ENCODE results near the gene RAD51C.
"Not testable (repeated sequence)": the region's sequence is repeated elsewhere in the genome, so short reads cannot be mapped to it uniquely, and the experiment has no call there.

The RAD51C gene

DNA sequence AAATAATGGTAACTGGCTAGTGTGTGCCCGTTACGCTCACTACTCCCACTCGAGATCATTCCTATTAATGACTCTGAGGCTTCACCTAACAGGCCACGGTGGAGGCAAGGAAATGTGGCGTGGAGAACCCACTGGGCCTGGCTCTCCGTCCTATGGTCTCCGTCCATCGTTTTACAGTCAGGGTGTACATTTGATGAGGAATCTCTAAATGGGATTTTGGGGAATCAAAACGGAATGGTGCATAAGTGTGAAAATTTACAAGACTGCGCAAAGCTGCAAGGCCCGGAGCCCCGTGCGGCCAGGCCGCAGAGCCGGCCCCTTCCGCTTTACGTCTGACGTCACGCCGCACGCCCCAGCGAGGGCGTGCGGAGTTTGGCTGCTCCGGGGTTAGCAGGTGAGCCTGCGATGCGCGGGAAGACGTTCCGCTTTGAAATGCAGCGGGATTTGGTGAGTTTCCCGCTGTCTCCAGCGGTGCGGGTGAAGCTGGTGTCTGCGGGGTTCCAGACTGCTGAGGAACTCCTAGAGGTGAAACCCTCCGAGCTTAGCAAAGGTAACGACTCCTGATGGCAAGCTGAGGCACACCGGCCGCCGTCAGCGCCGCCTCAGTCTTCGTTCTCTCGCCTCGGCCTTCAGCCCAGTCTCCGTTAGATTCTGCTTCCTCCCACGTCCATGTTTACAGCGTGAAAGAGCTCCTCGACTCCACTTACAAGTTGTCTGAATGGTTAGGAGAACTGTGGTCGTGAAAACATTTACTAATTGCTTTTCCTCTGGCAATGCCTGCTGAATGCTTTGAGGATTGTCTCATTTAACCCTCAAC, at the start of gene RAD51C:
Gene RAD51C (plus strand): TSS at position 364 of the 817 bp plus-strand sequence. CDS start 42 bp downstream, at position 406.
- peak; percentile 92 for DNase-seq (ENCODE audit: low spot score)

GRCh38 chr17:58643147-58643546, 49.3 kb upstream of the RAD51C start:
- DNase-seq (ENCODE audit: low spot score) = peak; percentile 66

- DNase-seq (ENCODE audit: low spot score) = no peak
Observed at GRCh38 chr17:58648236-58648635, 44.2 kb upstream of the RAD51C start.

DNA sequence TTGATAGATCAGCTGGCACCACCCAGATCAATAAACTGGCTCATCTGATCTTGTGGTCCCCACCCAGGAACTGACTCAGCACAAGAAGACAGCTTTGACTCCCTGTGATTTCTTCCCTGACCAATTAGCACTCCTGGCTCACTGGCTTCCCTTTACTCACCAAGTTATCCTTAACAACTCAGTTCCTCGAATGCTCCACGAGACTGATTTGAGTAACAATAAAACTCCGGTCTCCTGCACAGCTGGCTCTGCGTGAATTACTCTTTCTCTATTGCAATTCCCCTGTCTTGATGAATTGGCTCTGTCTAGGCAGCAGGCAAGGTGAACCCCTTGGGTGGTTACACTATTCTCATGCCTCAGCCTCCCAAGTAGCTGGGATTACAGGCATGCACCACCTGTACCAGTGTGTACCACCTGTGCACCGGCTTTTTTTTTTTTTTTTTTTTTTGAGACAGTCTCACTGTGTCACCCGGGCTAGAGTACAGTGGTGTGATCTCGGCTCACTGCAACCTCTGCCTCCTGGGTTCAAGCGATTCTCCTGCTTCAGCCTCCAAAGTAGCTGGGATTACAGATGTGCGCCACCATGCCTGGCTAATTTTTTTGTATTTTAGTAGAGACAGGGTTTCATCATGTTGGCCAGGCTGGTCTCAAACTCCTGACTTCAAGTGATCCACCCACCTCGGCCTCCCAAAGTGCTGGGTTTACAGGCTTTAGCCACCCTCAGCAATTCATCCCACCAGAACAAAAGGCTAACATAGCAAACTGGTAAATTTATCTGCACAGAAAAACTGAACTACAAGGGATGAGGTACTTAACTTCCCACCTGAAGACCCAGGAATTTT, 34.2 kb upstream of the RAD51C start:
- DNase-seq (ENCODE audit: low spot score) = not testable (repeated sequence)

DNA sequence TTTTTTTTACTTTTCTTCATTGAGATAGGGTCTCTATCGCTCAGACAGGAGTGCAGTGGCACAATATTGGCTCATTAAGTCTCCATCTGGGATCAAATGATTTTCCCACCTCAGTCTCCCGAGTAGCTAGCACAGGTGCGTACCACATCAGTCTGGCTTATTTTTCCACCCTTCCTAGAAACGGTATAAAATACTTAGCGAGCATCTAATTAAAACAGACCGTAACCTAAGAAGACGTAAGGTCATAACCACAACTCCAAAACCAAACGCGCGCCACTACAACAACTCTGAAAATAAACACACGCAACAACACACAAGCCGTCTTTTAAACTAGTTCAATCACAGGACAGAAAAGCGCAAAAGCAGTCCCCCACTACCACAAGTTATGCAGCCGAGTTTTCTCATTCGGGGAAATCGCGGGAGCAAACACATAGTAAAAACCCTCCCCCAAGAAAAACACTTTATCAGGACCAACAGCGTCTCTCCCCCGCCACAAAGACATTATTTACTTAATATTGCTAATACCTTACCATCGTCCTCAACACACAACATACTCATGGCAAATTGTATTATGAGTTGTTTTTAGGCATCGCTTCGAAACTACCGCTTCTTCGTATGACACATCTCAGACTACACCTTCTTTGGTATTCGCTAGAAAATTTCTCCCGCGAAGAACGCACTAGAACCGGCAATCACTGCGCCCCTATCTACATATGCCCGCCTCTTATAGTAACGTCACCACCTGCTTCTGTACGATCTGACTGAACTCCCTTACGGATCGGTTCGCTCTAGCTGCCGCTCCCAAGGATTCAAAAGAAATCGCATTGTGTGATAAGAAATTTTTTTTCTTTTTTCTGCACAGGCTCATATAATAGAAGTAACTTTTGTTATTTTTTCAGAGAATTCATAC, 33.3 kb upstream of the RAD51C start:
- DNase-seq (ENCODE audit: low spot score) = peak; percentile 83

DNA sequence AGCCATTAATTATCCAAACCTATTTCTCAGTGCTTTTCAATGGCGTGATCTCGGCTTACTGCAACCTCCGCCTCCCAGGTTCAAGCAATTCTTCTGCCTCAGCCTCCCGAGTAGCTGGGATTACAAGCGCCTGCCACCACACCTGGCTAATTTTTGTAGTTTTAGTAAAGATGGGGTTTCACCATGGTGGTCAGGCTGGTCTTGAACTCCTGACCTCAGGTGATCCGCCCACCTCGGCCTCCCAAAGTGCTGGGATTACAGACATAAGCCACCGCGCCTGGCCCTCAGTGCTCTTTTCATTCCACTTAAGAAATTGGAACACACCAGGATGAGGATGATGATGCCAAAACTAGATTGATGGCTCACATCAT, 32.7 kb upstream of the RAD51C start:
- not testable (repeated sequence) for DNase-seq (ENCODE audit: low spot score)

DNA sequence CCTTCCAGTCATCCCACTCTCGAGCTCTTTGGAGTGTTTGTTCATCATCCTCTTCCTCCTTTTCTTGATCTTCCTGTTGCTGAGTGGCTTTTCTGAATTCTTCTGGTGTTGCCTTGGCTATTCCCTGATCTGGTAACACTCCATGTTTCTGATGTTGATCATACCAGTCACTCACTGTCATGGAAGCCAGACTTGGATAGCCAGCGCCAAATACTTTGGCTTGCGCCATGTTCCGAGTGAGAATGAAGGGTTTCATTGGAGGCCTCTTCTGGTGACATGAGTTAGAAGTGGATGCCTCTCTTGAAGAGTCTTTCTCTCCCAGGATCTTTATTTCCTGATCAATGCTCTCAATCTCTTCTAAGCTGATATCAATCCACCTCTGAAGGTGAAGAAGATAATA, 31.8 kb upstream of the RAD51C start:
- no peak for DNase-seq (ENCODE audit: low spot score)

DNA sequence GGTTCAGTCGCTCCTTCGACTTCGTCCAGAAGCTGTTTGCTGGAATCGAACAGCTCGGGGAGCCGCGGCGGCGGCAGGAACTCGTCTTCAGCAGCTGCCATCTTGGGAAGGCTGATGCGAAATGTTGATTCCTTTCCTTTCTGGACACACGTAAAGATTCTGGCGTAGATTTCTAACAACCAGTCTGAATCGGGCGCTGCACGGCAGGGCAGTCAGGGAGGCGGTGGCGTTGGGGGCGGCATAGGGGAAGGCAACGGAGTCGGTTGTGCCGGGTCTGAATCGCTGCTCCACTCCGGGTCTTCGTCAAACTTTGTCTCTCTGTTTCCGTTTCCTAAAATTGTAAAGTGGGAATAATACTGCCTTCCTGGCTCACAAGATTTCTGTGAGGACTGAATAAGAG, 30.9 kb upstream of the RAD51C start:
- no peak for DNase-seq (ENCODE audit: low spot score)

GRCh38 chr17:58664302-58664701, 28.1 kb upstream of the RAD51C start:
- DNase-seq (ENCODE audit: low spot score) = no peak

- no peak for DNase-seq (ENCODE audit: low spot score)
Observed at GRCh38 chr17:58665946-58666857, 26.2 kb upstream of the RAD51C start.

DNA sequence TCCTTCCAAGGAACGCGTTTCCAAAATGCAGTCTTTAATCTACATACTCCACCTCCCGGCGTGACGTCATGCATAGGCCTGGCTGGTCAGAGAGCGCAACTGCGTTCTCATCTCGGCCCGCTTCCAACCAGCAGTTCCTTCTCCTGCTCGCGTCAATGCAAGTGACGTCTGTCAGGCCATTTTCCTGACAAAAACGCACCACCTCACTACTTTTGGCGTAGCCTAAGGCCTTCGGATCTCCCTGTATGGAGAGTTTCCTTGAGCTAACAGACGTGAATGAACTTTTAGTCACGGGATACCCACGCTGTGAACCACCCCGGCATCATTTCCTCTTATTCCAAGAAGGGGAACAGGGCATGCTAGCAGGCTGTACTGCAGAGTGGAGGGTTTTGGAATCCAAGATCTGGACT, 25.5 kb upstream of the RAD51C start:
- no peak for DNase-seq (ENCODE audit: low spot score)

DNA sequence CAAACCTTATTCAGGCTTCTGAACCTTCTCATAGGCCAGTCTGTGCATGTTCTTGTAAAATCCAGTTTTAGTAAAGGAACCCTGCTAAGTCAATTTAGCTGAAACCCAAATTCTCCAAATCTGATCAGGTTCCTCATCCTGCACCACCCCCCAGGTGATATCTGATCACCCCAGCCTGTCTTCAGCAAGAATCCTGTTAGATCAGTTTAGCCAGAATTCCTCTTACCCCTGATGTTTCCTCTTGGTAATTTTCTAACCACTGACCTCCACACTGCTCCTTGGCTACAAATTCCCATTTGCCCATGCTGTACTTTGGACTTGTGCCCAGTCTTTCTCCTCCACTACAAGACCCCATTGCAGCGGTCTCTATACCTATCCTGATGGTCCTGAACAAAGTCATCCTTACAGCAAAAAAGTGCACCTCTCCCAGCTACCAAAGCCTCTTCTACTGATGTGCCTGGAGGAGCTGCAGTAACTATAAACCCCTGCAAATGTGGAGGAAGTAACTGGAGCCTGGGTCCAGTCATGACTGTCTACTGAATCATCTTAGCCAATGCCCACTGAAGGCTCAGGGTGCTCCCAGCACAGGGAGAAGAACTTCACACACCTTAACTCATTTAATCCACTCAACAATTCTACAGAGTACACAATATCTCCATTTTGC, 24.3 kb upstream of the RAD51C start:
- DNase-seq (ENCODE audit: low spot score) = no peak

DNA sequence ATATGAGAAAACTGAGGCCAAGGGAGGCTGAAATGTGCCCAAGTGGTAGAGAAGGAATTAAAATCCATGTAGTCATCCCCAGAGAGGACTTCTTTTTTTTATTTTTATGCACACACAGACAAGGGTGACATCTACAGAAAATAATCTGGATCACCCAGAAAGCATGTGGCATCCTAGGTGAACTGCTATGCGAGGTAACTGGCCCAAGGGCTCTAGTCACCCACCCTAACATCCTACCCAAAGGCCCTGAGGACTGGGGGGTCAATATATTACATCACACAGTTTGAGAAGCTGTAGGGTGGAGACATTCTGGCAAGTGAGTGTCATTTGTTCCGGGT, 23.8 kb upstream of the RAD51C start:
- DNase-seq (ENCODE audit: low spot score) = no peak

DNA sequence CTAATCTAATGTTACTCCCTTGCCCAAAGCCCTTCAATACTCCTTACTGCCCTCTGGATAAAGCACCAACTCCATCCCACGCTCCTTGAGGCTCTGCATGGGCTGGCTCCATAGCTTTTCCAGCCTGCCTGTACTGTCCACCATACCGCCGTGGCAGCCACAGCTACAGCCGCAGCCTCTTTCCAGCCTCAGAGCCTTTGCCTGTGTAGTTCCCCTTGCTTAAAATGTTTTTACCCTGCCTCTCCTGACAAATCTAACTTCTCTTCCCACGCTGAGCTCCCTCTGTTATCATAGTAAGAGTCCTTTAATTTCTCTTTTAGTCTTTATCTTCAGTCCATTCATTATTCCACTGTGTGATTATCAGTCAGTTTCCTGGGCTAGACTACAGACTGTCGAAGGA, 22.5 kb upstream of the RAD51C start:
- DNase-seq (ENCODE audit: low spot score) = no peak

DNA sequence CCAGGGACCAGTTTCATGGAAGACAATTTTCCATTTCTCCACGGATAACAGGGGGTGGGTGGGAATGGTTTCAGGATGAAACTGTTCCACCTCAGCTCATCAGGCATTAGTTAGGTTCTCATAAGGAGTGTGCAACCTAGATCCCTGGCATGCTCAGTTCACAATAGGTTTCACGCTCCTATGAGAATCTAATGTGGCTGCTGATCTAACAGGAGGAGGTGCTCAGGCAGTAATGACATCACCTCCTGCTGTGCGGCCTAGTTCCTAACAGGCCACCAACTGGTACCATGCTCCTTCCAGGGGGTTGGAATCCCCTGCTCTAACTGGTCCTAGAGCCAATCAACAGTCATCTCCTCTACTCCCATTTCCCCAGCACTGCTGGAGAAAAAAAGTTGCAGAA, 20.4 kb upstream of the RAD51C start:
- DNase-seq (ENCODE audit: low spot score) = no peak

- no peak for DNase-seq (ENCODE audit: low spot score)
Observed at GRCh38 chr17:58677194-58677880, 15.1 kb upstream of the RAD51C start.

GRCh38 chr17:58678287-58678686, 14.1 kb upstream of the RAD51C start:
- DNase-seq (ENCODE audit: low spot score) = not testable (repeated sequence)

DNA sequence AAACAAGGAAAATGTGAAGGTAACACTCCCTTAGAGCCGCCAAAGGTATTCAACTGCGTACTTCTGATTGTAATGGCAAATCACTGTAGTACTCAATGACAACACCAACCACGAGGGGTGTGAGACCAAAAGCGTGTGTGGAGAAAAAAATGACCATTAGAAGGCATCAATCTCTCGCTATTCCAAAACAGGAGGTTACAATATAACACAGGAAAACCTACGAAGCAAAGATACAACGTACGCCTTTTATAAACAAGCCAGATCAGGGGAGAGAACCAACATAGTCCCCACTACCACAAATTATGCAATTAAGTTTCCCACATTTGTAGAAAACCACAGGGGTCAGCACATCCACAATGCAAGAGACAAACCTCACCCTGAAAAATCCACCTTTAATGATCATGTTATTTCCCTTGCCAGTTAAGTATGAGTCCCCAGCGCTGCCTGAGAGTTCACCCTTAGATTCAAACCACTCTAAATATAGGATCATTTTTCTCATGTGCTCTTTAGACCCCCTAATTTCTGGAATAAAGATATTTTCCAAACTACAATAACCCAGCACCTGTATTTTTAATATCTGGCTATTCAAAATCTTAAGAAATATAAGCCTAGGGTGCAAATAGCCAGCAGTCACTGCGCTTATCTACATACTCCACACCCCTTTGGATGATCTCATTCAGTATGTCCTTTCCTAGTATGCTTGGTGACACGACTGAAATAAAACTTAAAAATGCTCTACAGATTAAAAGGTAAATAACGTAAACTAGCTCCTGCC, 13.0 kb upstream of the RAD51C start:
- DNase-seq (ENCODE audit: low spot score) = no peak

- DNase-seq (ENCODE audit: low spot score) = no peak
Observed at GRCh38 chr17:58680038-58680369, 12.4 kb upstream of the RAD51C start.
